IMR-90 (cell line): ENCODE results near the gene CDC42EP4. TPM values are rescaled to one million over a fixed set of nuclear protein-coding genes. Genes with fewer than 3 reads are reported as not detected.

ENCODE experiments used
- ATAC-seq: fragments of 200-7000 bp; cut with Tn5 transposase; 2 replicates; pipeline ENCODE4 v1.9.1; 2020; ENCODE audit warnings: low read depth, mild to moderate bottlenecking, moderate library complexity
- BruUV-seq: library from RNA; stranded (reverse); fragments of 400-500 nt; replicated peaks from 2 replicates; lab custom pipeline; 2021; lab: Mats Ljungman, UMichigan
- CTCF ChIA-PET: fragments of 300-600 bp; formaldehyde crosslinking; extraction: SDS; loops from one replicate; lab custom pipeline; 2021; ENCODE audit warnings: antibody characterized with exemption; lab: Yijun Ruan, JAX
- POLR2A ChIA-PET: fragments of 300-600 bp; sonication (Branson Sonifier 250); formaldehyde crosslinking; loops from one replicate; lab custom pipeline; 2022; ENCODE audit warnings: antibody characterized with exemption; ENCODE audit not compliant: unreplicated experiment; lab: Charles Lee
- DNase-seq: peaks from one replicate; pipeline ENCODE4 v3.0.0; 2013
- H2AFZ ChIP-seq: replicated peaks from 2 replicates; pipeline ENCODE3; 2013; ENCODE audit warnings: low read length, mild to moderate bottlenecking; ENCODE audit not compliant: poor library complexity
- H2AK5ac ChIP-seq: 2 replicates; pipeline ENCODE4 v1.6.1; 2013; ENCODE audit warnings: low read depth, low read length, inconsistent platforms
- H2AK9ac ChIP-seq: replicated peaks from 2 replicates; pipeline ENCODE3; 2013; ENCODE audit warnings: mild to moderate bottlenecking, low read depth, low read length, moderate library complexity; ENCODE audit not compliant: poor library complexity
- H2BK120ac ChIP-seq: 2 replicates; pipeline ENCODE4 v1.6.1; 2013; ENCODE audit warnings: low read depth, low read length, inconsistent platforms
- H2BK15ac ChIP-seq: 3 replicates; pipeline ENCODE4 v1.6.1; 2013; ENCODE audit warnings: low read depth, low read length, inconsistent platforms
- H2BK20ac ChIP-seq: 2 replicates; pipeline ENCODE4 v1.6.1; 2013; ENCODE audit warnings: low read depth, mild to moderate bottlenecking, inconsistent platforms, low read length, moderate library complexity
- H2BK5ac ChIP-seq: 2 replicates; pipeline ENCODE4 v1.6.1; 2013; ENCODE audit warnings: mild to moderate bottlenecking, low read depth, low read length, inconsistent platforms; ENCODE audit not compliant: poor library complexity, severe bottlenecking
- H3K14ac ChIP-seq: replicated peaks from 2 replicates; pipeline ENCODE4 v1.6.1; 2013; ENCODE audit warnings: low read depth, low read length, inconsistent platforms
- H3K18ac ChIP-seq: 2 replicates; pipeline ENCODE4 v1.6.1; 2013; ENCODE audit warnings: low read depth, low read length, control low read depth
- H3K23ac ChIP-seq: 2 replicates; pipeline ENCODE4 v1.6.1; 2013; ENCODE audit warnings: low read depth, low read length, inconsistent platforms
- H3K27ac ChIP-seq: 2 replicates; pipeline ENCODE4 v1.5.1; 2013; ENCODE audit warnings: mild to moderate bottlenecking, control low read depth, low read length; ENCODE audit not compliant: insufficient read depth
- H3K27me3 ChIP-seq: 2 replicates; pipeline ENCODE4 v1.6.1; 2013; ENCODE audit warnings: low read length; ENCODE audit not compliant: control insufficient read depth, insufficient read depth
- H3K36me3 ChIP-seq: 2 replicates; pipeline ENCODE4 v1.6.1; 2013; ENCODE audit warnings: low read length, mixed read lengths; ENCODE audit not compliant: control insufficient read depth, insufficient read depth
- H3K4ac ChIP-seq: 2 replicates; pipeline ENCODE4 v1.6.1; 2013; ENCODE audit warnings: low read depth, low read length, inconsistent platforms
- H3K4me1 ChIP-seq: 2 replicates; pipeline ENCODE4 v1.6.1; 2013; ENCODE audit warnings: low read length, mixed read lengths; ENCODE audit not compliant: control insufficient read depth, insufficient read depth
- H3K4me2 ChIP-seq: 2 replicates; pipeline ENCODE4 v1.6.1; 2013; ENCODE audit warnings: low read depth, mild to moderate bottlenecking, control low read depth, low read length, moderate library complexity
- H3K4me3 ChIP-seq: 2 replicates; pipeline ENCODE4 v1.5.1; 2013; ENCODE audit warnings: low read depth, mild to moderate bottlenecking, control low read depth, low read length, moderate library complexity; ENCODE audit not compliant: insufficient read depth
- H3K56ac ChIP-seq: 2 replicates; pipeline ENCODE4 v1.6.1; 2013; ENCODE audit warnings: low read length, inconsistent platforms; ENCODE audit not compliant: insufficient read depth; ENCODE audit errors: extremely low read depth
- H3K79me1 ChIP-seq, 2 experiments: 2 replicates each; pipeline ENCODE4 v1.6.1; 2013; ENCODE audit warnings: low read length in 2 of 2, inconsistent platforms in 1 of 2, low read depth in 1 of 2
- H3K9ac ChIP-seq: 2 replicates; pipeline ENCODE4 v1.6.1; 2013; ENCODE audit warnings: low read depth, low read length, control low read depth
- H3K9me1 ChIP-seq: 2 replicates; pipeline ENCODE4 v1.6.1; 2013; ENCODE audit warnings: low read length, inconsistent platforms; ENCODE audit not compliant: insufficient read depth
- H3K9me3 ChIP-seq: 2 replicates; pipeline ENCODE4 v1.6.1; 2013; ENCODE audit warnings: low read length; ENCODE audit not compliant: control insufficient read depth, insufficient read depth
- H4K20me1 ChIP-seq: 2 replicates; pipeline ENCODE4 v1.6.1; 2013; ENCODE audit warnings: low read length, inconsistent platforms; ENCODE audit not compliant: insufficient read depth
- H4K5ac ChIP-seq: 2 replicates; pipeline ENCODE4 v1.6.1; 2013; ENCODE audit warnings: mild to moderate bottlenecking, low read depth, low read length, control low read depth
- H4K8ac ChIP-seq, 2 experiments: 2 replicates each; pipeline ENCODE4 v1.6.1; 2013; ENCODE audit warnings: low read depth in 2 of 2, low read length in 2 of 2, control low read depth in 1 of 2, inconsistent platforms in 1 of 2
- H4K91ac ChIP-seq: 2 replicates; pipeline ENCODE4 v1.6.1; 2013; ENCODE audit warnings: low read depth, low read length, inconsistent platforms; ENCODE audit not compliant: insufficient read depth
- BHLHE40 ChIP-seq: fragments of 150-350 bp; IDR thresholded peaks from 2 replicates; pipeline ENCODE4 v1.6.1; 2016; ENCODE audit warnings: mild to moderate bottlenecking, low read depth, low read length
- CHD1 ChIP-seq: IDR thresholded peaks from 2 replicates; pipeline ENCODE4 v1.6.1; 2012; ENCODE audit warnings: low read depth, low read length, improper control_type of control experiment
- FOS ChIP-seq: fragments of 150-350 bp; IDR thresholded peaks from 2 replicates; pipeline ENCODE4 v1.6.1; 2016; ENCODE audit warnings: low read depth, low read length
- MAFK ChIP-seq: IDR thresholded peaks from 2 replicates; pipeline ENCODE4 v1.6.1; 2012; ENCODE audit warnings: low read depth, low read length, improper control_type of control experiment
- MAZ ChIP-seq: IDR thresholded peaks from 2 replicates; pipeline ENCODE4 v1.6.1; 2012; ENCODE audit warnings: low read depth, mild to moderate bottlenecking, low read length, improper control_type of control experiment, moderate library complexity, borderline replicate concordance
- MXI1 ChIP-seq: IDR thresholded peaks from 2 replicates; pipeline ENCODE4 v1.6.1; 2012; ENCODE audit warnings: low read depth, mild to moderate bottlenecking, low read length, moderate library complexity, borderline replicate concordance
- NFE2L2 ChIP-seq: fragments of 150-350 bp; IDR thresholded peaks from 2 replicates; pipeline ENCODE4 v1.6.1; 2016; ENCODE audit warnings: low read depth, mild to moderate bottlenecking, low read length
- POLR2A ChIP-seq: IDR thresholded peaks from 2 replicates; pipeline ENCODE4 v1.6.1; 2012; ENCODE audit warnings: mild to moderate bottlenecking, low read depth, low read length
- RAD21 ChIP-seq: IDR thresholded peaks from 2 replicates; pipeline ENCODE4 v1.6.1; 2012; ENCODE audit warnings: low read length, improper control_type of control experiment
- RCOR1 ChIP-seq: IDR thresholded peaks from 2 replicates; pipeline ENCODE4 v1.6.1; 2012; ENCODE audit warnings: mild to moderate bottlenecking, low read length, improper control_type of control experiment; ENCODE audit not compliant: insufficient replicate concordance
- RFX5 ChIP-seq: IDR thresholded peaks from 2 replicates; pipeline ENCODE4 v1.8.0; 2012; ENCODE audit warnings: low read depth, mild to moderate bottlenecking, low read length, moderate library complexity
- SMC3 ChIP-seq: fragments of 150-350 bp; IDR thresholded peaks from 2 replicates; pipeline ENCODE4 v1.6.1; 2016; ENCODE audit warnings: low read depth, mild to moderate bottlenecking, antibody characterized with exemption, low read length, moderate library complexity
- WGBS, 2 experiments: methylation state at CpG; one replicate each; pipeline versions ENCODE4 v1.1.5 to v1.1.7; 2013; ENCODE audit warnings: missing lambda C conversion rate in 2 of 2; ENCODE audit not compliant: insufficient read length in 1 of 2; ENCODE audit errors: extremely low coverage in 2 of 2; 5-methylcytosine and 5-hydroxymethylcytosine counted together
- dilution Hi-C: fragments of 300-500 bp; cut with HindIII; formaldehyde crosslinking; loops from one replicate; pipeline ENCODE4 v1.14.3; 2018; ENCODE audit warnings: low sequenced_read_pairs; ENCODE audit not compliant: unreplicated experiment
- in situ Hi-C: fragments of 300-500 bp; cut with MboI; formaldehyde crosslinking; loops from 3 replicates; pipeline ENCODE4 v1.14.3; 2019; ENCODE audit warnings: low sequenced_read_pairs, inconsistent platforms, mixed read lengths
- intact Hi-C: fragments of 100-400 bp; cut with micrococcal nuclease; formaldehyde crosslinking; loops from 2 replicates; pipeline ENCODE4 v1.10.0; 2022
- polyA plus RNA-seq, 3 experiments: library from polyadenylated mRNA; depleted of rRNA; stranded (reverse); fragments of >200 nt; gene quantifications; 2 replicates each; pipeline ENCODE4 v1.2.3, GENCODE V29; 2012; ENCODE audit warnings: low replicate concordance in 1 of 3
- total RNA-seq: library from RNA; depleted of rRNA; stranded (reverse); fragments of >200 nt; gene quantifications from 2 replicates; pipeline ENCODE4 v1.2.3, GENCODE V29; 2012
- TF ChIP-seq, protein P1 (sequence below): fragments of 150-350 bp; IDR thresholded peaks from 2 replicates; pipeline ENCODE4 v1.6.1; 2017; ENCODE audit warnings: mild to moderate bottlenecking, antibody characterized with exemption, low read length, low read depth
- TF ChIP-seq, protein P2 (sequence below): conservative IDR thresholded peaks from 2 replicates; pipeline ENCODE4 v1.5.1; 2012; ENCODE audit warnings: mild to moderate bottlenecking, low read depth, low read length, improper control_type of control experiment

The CDC42EP4 gene
- total and polyA plus RNA-seq, 2 of the 4 experiments (the other 2 are of a cell fraction): 14.3 to 25.8 TPM

DNA sequence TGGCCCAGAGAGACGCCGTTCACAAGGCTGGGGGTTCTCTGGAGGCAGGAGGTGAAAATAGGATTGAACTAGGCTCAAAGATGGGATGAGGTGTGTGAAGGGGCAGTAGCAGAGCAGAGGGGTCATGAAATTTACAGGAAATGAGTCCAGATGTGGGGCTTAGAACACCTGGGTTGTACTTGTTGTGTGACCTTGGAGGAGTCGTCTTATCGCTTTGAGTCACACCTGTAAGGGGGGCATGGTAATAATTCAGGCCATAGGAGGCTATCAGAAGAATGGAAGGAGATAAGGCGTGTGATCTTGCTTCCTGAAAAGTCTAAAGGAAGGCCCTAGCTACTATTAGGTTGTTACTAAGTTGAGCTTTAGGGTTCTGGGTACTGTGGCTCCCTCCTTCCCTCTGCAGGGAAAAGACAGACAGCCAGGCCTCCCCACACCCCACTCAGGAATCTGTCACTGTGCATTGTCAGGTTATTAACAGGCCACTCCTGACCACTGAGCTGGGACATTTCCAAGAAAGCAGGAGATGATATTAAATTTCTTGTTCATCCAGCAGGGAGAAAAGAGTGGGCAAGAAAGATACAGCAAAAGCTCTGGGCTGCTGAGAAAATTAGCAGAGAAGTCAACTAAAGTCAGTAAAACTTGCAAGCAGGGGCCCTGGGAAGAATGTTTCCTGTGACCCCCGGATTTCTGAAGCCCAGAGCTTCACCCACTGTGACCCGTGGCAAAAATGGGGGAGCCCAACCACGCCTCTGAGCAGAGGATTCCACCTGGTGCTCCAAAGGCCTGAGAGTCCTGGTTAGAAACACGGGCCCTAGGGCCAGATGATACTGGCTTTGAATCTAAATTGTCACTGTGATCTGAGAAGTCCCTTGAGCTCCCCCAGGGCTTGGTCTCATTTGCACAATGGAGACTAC, 6.0 kb upstream of the CDC42EP4 start:
- peaks cover 6% of the 10 kb centered on the region for H3K4me1 ChIP-seq
- no peak overlapping the region for H3K9ac ChIP-seq
- H4K8ac ChIP-seq: peak overlapping the region in 1 of 2 experiments; percentile 33; a peak in 1 of 4 replicates
- dilution Hi-C loops: no loop called here
- no peak overlapping the region for H3K56ac ChIP-seq
- no peak overlapping the region for H4K5ac ChIP-seq
- H3K36me3 ChIP-seq: no peaks in the 10 kb centered on the region
- ChIA-PET CTCF (interaction anchor here (0.5 kb wide), 2 partner anchors 23 to 377 kb away, joined by 3 read pairs; no protein-coding TSS in a partner anchor), POLR2A (no interaction called here)
- H2BK120ac ChIP-seq: no peak overlapping the region
- no peak for TF ChIP-seq MXI1
- TF ChIP-seq MAFK: no peak
- TF ChIP-seq, protein P1, sequence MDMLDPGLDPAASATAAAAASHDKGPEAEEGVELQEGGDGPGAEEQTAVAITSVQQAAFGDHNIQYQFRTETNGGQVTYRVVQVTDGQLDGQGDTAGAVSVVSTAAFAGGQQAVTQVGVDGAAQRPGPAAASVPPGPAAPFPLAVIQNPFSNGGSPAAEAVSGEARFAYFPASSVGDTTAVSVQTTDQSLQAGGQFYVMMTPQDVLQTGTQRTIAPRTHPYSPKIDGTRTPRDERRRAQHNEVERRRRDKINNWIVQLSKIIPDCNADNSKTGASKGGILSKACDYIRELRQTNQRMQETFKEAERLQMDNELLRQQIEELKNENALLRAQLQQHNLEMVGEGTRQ: no peak
- no peak for TF ChIP-seq FOS
- TF ChIP-seq SMC3: no peak
- no peak for TF ChIP-seq RCOR1
- no peak for TF ChIP-seq RAD21
- no peak for TF ChIP-seq NFE2L2
- TF ChIP-seq, protein P2, sequence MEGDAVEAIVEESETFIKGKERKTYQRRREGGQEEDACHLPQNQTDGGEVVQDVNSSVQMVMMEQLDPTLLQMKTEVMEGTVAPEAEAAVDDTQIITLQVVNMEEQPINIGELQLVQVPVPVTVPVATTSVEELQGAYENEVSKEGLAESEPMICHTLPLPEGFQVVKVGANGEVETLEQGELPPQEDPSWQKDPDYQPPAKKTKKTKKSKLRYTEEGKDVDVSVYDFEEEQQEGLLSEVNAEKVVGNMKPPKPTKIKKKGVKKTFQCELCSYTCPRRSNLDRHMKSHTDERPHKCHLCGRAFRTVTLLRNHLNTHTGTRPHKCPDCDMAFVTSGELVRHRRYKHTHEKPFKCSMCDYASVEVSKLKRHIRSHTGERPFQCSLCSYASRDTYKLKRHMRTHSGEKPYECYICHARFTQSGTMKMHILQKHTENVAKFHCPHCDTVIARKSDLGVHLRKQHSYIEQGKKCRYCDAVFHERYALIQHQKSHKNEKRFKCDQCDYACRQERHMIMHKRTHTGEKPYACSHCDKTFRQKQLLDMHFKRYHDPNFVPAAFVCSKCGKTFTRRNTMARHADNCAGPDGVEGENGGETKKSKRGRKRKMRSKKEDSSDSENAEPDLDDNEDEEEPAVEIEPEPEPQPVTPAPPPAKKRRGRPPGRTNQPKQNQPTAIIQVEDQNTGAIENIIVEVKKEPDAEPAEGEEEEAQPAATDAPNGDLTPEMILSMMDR: no peak
- TF ChIP-seq BHLHE40: no peak
- no peak for TF ChIP-seq CHD1
- no peak for TF ChIP-seq MAZ
- no peak for TF ChIP-seq POLR2A
- no peak for TF ChIP-seq RFX5
- H2BK15ac ChIP-seq: no peak overlapping the region
- no peak overlapping the region for H3K23ac ChIP-seq
- no peak overlapping the region for H2BK20ac ChIP-seq
- in situ Hi-C loops: no loop called here
- H3K18ac ChIP-seq: no peak overlapping the region
- H2AFZ ChIP-seq: peak overlapping the region; percentile 52
- H3K14ac ChIP-seq: no peak overlapping the region
- H4K20me1 ChIP-seq: no peaks in the 10 kb centered on the region
- H3K9me3 ChIP-seq: no peaks in the 10 kb centered on the region
- BruUV-seq: no TSS peak
- peak overlapping the region; percentile 23 for H2AK9ac ChIP-seq
- H3K9me1 ChIP-seq: no peaks in the 10 kb centered on the region; the same call in 1 of the 2 replicates
- DNase-seq (no peak), ATAC-seq (0 out of 2 replicates have a peak, but pooled peaks have one; percentile 24)
- intact Hi-C loops: no loop called here
- 78% methylated on average over 4 of the region's 9 CpGs; no CpG with 5 or more reads in 1 of the 2 experiments for WGBS, 2 experiments
- no peak overlapping the region for H2BK5ac ChIP-seq
- peak overlapping the region; percentile 26; the same call in 1 of the 2 replicates for H3K4ac ChIP-seq
- H3K79me1 ChIP-seq: no peaks in the 10 kb centered on the region
- no peak overlapping the region for H3K27ac ChIP-seq
- H4K91ac ChIP-seq: no peak overlapping the region
- no peak overlapping the region; the same call in 1 of the 2 replicates for H2AK5ac ChIP-seq
- no peak overlapping the region for H3K4me3 ChIP-seq
- H3K4me2 ChIP-seq: no peak overlapping the region
- no peaks in the 10 kb centered on the region for H3K27me3 ChIP-seq
